Putamen (tissue), 1 donor: ENCODE data around the gene APOO.

Source experiments
- DNase-seq: peaks from one replicate; pipeline ENCODE4 v3.0.0-alpha.2; 2016; ENCODE audit warnings: low spot score

The APOO gene

DNA sequence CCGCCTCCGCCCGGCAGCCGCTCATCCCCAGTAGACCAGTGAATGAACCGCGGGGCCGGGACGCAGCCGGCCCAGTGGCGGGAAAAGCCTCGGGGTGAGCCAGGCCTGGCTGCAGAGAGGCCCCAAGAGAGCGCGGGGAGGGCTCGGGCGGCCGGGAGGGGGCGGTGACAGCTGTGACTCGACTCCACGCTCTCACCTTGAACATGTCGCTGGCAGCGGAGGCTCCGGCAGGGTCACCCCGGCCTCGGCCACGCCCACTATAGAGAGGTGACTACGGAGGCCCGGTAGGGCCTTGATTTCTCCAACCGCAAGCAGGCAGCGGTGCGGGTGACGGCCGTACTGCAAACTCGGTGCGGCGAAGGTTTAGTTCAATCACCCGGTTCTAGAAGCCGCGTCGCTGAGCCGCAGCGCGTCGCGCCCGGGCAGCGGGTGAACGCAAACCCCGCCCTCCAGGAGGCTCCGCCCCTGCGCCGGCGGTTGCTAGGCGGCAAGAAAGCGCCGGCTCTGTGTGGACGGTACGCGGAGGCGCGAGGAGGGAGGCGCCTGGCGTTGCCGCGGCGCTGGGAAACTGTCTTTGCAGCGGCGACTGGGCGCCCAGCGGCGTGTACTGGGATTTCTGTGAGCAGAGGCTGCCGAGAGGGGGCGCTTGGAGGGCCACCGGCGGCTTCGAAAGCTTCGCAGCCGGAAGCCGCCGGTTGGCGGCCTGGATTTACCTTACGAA, at the start of gene APOO, which contains the start of gene CXorf58:
Gene APOO, minus strand, starts transcription at position 441 of the 721 bp plus-strand sequence. Its CDS starts 236 bp downstream, at position 205.
Gene CXorf58, plus strand, starts transcription at position 509 of the 721 bp plus-strand sequence. CDS start 2,297 bp downstream, outside the sequence.
- DNase-seq: peak; percentile 91

DNA sequence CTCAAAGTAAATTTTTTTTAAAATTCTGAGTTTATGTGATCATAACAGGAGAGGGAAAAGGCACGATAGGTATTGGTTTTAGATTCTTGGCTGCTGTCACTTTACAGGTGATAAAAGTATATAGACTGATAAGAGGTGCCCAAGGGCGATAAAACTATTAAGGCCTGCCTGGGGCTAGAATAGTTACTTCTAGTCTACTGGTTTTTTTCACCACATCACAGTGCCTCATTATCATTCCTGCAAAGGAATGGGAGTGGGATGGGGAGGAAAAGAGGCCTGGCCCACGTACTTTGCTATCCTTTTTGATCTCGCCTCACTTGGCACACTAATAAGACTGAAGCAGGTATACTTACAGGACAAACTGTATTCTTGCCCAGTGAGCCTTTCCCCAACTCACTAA, 46.7 kb upstream of the APOO start:
- DNase-seq: no peak

GRCh38 chrX:23953908-23954269, 46.2 kb upstream of the APOO start:
- no peak for DNase-seq

GRCh38 chrX:23952984-23953907, 45.5 kb upstream of the APOO start:
- no peak for DNase-seq

DNA sequence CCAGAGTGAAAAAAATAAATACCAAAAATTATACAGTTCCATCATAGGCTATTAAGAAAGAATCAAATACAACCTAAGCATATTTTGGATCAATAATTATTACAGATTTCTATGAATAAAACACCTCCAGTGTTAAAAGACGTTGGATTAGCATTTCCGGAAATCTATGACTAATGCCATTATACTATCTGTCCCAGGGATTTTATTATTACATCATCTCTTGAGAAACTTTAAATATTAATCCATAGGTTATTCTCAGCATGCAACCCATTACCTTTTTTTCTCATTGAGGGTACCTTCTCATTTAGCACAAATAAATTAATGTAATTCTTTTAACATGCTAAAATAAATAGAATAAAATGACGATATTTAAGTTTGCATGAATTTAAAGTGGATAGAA, 44.7 kb upstream of the APOO start:
- no peak for DNase-seq

DNA sequence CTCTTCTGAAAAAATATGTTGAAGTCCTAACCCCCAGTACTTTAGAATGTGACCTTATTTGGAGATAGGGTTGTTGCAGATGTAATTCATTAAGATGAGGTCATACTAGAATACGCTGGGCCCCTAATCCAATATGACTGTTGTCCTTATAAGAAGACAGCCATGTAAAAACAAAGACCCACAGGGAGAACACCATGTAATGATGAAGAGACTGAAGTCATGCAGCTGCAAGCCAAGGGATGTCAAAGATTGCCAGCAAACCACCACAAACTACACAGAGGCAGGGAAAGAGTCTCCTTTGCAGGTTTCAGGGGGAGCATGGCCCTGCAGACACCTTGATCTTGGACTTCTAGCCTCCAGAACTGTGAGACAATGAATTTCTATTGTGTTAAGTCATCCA, 37.5 kb upstream of the APOO start:
- no peak for DNase-seq

- DNase-seq: no peak
These were observed 36.5 kb upstream of the APOO start for GRCh38 chrX:23944234-23944633.

GRCh38 chrX:23939203-23939602, 31.5 kb upstream of the APOO start:
- DNase-seq: no peak

- DNase-seq: no peak
These were observed 31.0 kb upstream of the APOO start for GRCh38 chrX:23938690-23939089.

GRCh38 chrX:23937100-23937499, 29.4 kb upstream of the APOO start:
- no peak for DNase-seq

GRCh38 chrX:23936180-23936579, 28.4 kb upstream of the APOO start:
- DNase-seq: no peak

DNA sequence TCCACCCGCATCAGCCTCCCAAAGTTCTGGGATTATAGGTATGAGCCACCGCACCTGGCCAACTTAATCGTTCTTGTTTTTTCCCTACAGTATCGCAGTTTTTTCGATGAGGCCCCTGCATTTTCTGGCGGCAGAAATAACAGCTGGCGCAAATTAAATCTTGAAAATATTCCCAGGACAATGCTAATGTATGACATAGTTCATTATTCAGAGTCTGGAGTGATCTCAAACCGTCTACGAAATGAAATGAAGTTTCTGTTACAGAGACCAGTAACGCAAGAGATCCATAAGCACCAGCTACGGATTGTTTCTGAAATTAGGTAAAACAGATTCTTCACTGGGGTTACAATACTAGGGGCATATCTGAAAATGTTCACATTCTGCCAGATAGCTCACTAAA, 27.4 kb upstream of the APOO start:
- DNase-seq: no peak

DNA sequence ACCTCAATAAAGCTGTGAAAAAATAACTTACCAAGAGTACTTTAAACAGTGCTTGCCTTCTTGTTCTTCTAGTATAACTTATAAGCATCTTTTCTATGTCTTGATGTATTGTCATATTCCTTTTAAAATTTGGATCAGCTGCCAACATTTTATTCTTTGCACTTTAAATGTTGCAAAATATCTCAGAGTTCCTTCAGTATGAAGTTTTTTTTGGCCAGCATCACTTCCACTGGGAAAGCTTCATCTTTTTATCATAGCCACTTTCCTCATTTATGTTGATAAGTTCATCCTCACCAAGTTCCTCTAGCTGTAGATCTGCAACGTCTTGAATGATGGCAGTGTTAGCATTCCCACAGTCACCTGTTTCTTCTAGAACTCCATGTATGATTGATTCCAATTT, 24.3 kb upstream of the APOO start:
- DNase-seq: no peak

DNA sequence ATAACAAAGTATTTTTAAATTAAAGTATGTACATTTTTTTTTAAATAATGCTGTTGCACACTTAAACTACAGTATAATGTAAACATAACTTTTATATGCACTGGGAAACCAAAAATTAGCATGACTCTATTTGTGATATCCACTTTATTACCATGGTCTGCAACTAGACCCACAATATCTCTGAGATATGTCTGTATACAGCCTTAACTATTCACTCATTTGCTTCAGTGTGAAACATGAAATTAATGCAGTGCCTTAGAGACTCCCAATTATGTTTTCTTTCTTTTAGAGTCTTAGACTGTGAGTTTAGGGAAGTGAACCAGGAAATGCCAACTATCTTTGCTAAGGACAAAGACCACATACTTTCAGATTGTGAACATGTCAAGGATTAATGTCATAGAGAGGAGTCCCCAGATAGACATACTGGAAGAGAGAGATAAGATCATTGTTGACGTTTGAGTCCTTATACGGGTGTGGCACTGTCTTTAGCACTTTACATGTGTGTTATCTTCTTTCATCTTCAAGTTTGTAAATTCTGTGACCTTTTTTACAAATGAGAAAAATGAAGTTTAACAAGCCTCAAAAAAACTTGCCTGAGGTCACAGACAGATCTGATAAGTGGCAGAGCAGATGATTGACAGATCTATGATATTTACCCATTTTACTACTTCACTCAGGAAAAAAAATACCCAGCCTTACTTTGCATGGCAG, 23.3 kb upstream of the APOO start:
- no peak for DNase-seq

DNA sequence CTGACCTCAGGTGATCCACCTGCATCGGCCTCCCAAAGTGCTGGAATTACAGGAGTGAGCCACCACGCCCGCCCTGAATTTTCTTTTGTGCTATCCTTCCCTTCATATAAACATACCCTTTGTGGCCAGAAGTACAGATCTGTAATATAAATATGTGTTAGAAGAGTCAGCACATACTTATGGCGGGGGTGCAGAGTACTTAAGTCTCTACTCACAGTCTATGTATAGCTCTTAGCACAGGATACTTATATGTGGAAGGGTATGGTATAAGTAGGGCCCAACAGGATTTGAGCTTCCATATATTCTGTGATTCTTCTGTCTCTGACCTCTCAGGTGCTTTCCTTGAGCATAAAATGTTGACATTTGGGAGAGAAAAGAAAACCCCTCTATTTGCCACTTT, 18.3 kb upstream of the APOO start:
- DNase-seq: no peak

DNA sequence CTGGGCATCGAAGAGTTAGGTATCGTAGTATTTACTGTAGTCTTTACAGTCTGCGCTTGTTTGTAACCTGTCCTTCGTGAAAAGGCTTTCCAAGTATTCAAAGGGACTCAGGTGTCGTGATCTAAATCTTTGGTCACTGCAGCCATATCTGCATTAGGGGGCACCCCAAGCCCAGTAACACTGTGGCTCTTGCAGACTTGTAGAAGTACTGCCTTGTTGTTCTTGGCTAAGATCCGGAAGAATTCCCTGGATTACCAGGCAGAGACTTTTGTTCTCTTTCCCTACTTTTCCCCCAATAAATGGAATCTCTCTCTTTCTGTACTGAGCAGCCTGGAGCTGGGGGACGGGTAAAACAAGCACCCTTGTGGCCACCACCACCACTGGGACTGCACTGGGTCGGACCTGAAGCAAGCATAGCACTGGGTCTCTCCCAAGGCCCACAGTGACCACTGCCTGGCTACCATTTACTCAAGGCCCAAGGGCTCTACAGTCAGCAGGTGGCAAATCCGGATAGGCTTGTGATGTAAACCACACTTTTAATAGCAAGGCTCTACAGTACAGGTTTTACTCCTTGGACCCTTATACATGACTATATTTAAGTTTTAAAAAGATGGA, 12.1 kb upstream of the APOO start:
- DNase-seq: no peak

- no peak for DNase-seq
These were observed 11.4 kb upstream of the APOO start for GRCh38 chrX:23919148-23919547.

- DNase-seq: no peak
These were observed 3.5 kb upstream of the APOO start for GRCh38 chrX:23911126-23911835.

DNA sequence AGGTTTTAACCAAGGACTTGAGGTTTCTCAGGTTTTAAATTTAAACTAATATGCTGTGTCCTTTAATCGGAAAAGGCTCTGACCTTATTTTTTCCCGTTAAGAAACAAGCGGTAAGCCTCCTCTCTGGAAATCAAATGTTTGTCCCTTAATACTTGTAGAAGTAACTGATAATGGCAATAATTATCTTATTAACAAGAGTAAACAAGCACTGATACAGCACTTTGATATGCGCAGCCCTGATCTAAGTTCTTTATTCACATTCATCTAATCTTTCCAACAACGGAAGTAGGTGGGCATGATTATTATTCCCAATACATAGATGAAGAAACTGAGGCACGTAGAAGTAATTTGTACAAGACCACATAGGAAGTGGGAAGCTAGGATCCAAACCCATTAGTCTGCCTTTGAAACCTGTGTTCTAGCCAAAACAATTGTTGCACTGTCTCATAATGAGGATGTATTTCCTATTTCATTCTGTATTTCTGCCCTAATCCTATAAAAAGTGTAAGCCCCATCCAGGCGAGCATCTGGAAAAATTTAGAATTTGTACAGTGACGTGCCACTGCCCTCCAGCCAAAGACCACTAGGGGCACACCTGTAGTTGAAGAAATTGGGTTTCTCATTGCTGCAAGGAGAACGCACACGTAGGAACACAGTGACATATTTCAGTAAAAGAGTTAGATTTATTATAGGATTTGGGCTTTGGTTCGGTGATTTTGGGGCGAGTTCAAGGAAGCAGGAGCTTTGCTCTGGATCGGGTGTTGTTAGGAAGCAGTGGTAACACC, 674 bp upstream of the APOO start:
- DNase-seq: no peak

GRCh38 chrX:23907111-23907497, 634 bp downstream of the APOO start:
- no peak for DNase-seq

- DNase-seq: no peak
These were observed 3.6 kb downstream of the APOO start for GRCh38 chrX:23904096-23904495.
